Transverse colon (tissue), 4 donors: ENCODE results near the gene COBLL1.

ENCODE experiments used
- CTCF ChIP-seq, 5 experiments: fragments of 200-600 bp in 3 of 5; fragments of 450-650 bp in 2 of 5; sonication (generic) in 3 of 5; IDR thresholded peaks; 1 replicate in 2 of 5; 2 replicates in 3 of 5; pipeline ENCODE4 v1.5.1; 2016 to 2017; ENCODE audit warnings: antibody characterized with exemption in 5 of 5, inconsistent platforms in 3 of 5, mild to moderate bottlenecking in 2 of 5, moderate library complexity in 1 of 5
- EP300 ChIP-seq: sonication (generic); formaldehyde crosslinking; IDR thresholded peaks from one replicate; pipeline ENCODE4 v1.6.1; 2017; ENCODE audit warnings: antibody characterized with exemption, low read depth
- POLR2A ChIP-seq: fragments of 450-650 bp; IDR thresholded peaks from one replicate; pipeline ENCODE4 v1.6.1; 2016; ENCODE audit warnings: antibody characterized with exemption, mild to moderate bottlenecking, moderate library complexity
- POLR2AphosphoS5 ChIP-seq, 3 donors: sonication (generic); formaldehyde crosslinking; IDR thresholded peaks; one replicate each; pipeline ENCODE4 v1.6.1; 2016; ENCODE audit warnings: antibody characterized with exemption in 3 of 3

- TF ChIP-seq POLR2AphosphoS5 (IDR thresholded peaks at IDR 0.05), result no peak
- TF ChIP-seq CTCF (IDR thresholded peaks at IDR 0.05), result no peak
- no peak for TF ChIP-seq POLR2A
- no peak for TF ChIP-seq EP300
Observed at GRCh38 chr2:164755952-164756351, 85.7 kb downstream of the COBLL1 start.
